A549 (cell line): Measurements from ENCODE around the gene DQX1. TPM values are rescaled to one million over a fixed set of nuclear protein-coding genes. Genes with fewer than 3 reads are reported as not detected.

Experiments
- ATAC-seq, 2 experiments: fragments of 200-7000 bp in 1 of 2; fragments of >200 bp in 1 of 2; cut with Nextera tagmentation in 1 of 2; cut with Tn5 transposase in 1 of 2; 3 replicates each; pipeline versions ENCODE4 v1.8.0 to v1.9.1; 2018 to 2020; ENCODE audit warnings: mild to moderate bottlenecking in 1 of 2, moderate library complexity in 1 of 2
- CTCF ChIA-PET: fragments of 300-600 bp; sonication (Branson Sonifier 250); formaldehyde crosslinking; extraction: SDS; loops from one replicate; lab custom pipeline; 2021; ENCODE audit warnings: antibody characterized with exemption, inconsistent platforms; lab: Yijun Ruan, JAX
- POLR2A ChIA-PET: fragments of 350-600 bp; formaldehyde crosslinking; extraction: SDS; loops from one replicate; lab custom pipeline; 2021; ENCODE audit warnings: antibody characterized with exemption, inconsistent platforms; lab: Yijun Ruan, JAX
- DNase-seq, 2 experiments: peaks; one replicate each; pipeline versions ENCODE4 v3.0.0 to v3.0.0-alpha.2; 2011 to 2016; ENCODE audit warnings: low read depth in 1 of 2, low spot score in 1 of 2
- FAIRE-seq: peaks from 2 replicates; lab custom pipeline; 2011; peaks lifted over from hg19 to GRCh38; lab: Jason Lieb, UNC
- H3K27ac ChIP-seq, 2 experiments: fragments of >200 bp; sonication (Bioruptor Twin); formaldehyde crosslinking; 3 replicates each; pipeline ENCODE4 v1.5.1; 2016 to 2017
- H3K4me1 ChIP-seq: fragments of >200 bp; sonication (Bioruptor Twin); formaldehyde crosslinking; 3 replicates; pipeline ENCODE4 v1.6.1; 2016
- H3K4me2 ChIP-seq: fragments of >200 bp; sonication (Bioruptor Twin); formaldehyde crosslinking; 3 replicates; pipeline ENCODE4 v1.6.1; 2016
- H3K4me3 ChIP-seq: fragments of >200 bp; sonication (Bioruptor Twin); formaldehyde crosslinking; 3 replicates; pipeline ENCODE4 v1.5.1; 2016
- H3K9me3 ChIP-seq: fragments of >200 bp; sonication (Bioruptor Twin); formaldehyde crosslinking; 3 replicates; pipeline ENCODE4 v1.6.1; 2016
- CBX8 ChIP-seq: fragments of 200-600 bp; sonication (generic); IDR thresholded peaks from 2 replicates; pipeline ENCODE4 v1.6.1; 2016
- CTCF ChIP-seq: fragments of >200 bp; sonication (Bioruptor Twin); formaldehyde crosslinking; IDR thresholded peaks from 3 replicates; pipeline ENCODE4 v1.5.1; 2016
- E2F6 ChIP-seq: IDR thresholded peaks from 2 replicates; pipeline ENCODE4 v1.6.1; 2012; ENCODE audit warnings: low read depth, borderline replicate concordance
- EHMT2 ChIP-seq: fragments of 200-600 bp; sonication (generic); IDR thresholded peaks from 2 replicates; pipeline ENCODE4 v1.6.1; 2016; ENCODE audit warnings: antibody characterized with exemption, low read depth, mild to moderate bottlenecking, moderate library complexity
- ELK1 ChIP-seq: fragments of 150-350 bp; IDR thresholded peaks from 2 replicates; pipeline ENCODE4 v1.6.1; 2014; ENCODE audit warnings: low read depth, mild to moderate bottlenecking, low read length
- FOSB ChIP-seq: fragments of 250-450 bp; sonication (Bioruptor Pico); IDR thresholded peaks from 2 replicates; pipeline ENCODE4 v1.5.0; 2020; ENCODE audit warnings: mild to moderate bottlenecking, moderate library complexity
- FOXS1 ChIP-seq: fragments of 250-450 bp; sonication (Bioruptor Pico); IDR thresholded peaks from 2 replicates; pipeline ENCODE4 v1.5.0; 2020; ENCODE audit warnings: mild to moderate bottlenecking, moderate library complexity
- GATA3 ChIP-seq: IDR thresholded peaks from 2 replicates; pipeline ENCODE4 v1.6.1; 2012; ENCODE audit warnings: borderline replicate concordance
- HES2 ChIP-seq: fragments of >200 bp; sonication (Bioruptor Twin); formaldehyde crosslinking; IDR thresholded peaks from 2 replicates; pipeline ENCODE4 v1.6.1; 2016
- HEYL ChIP-seq: fragments of 250-450 bp; sonication (Bioruptor Pico); IDR thresholded peaks from 2 replicates; pipeline ENCODE4 v1.8.0; 2021; ENCODE audit warnings: mild to moderate bottlenecking, moderate library complexity
- HOXA7 ChIP-seq: fragments of 250-450 bp; sonication (Bioruptor Pico); IDR thresholded peaks from 2 replicates; pipeline ENCODE4 v1.5.0; 2020; ENCODE audit warnings: mild to moderate bottlenecking, moderate library complexity
- JUN ChIP-seq, 2 experiments: fragments of >200 bp; sonication (Bioruptor Twin); formaldehyde crosslinking; IDR thresholded peaks; 2 replicates in 1 of 2; 3 replicates in 1 of 2; pipeline ENCODE4 v1.6.1; 2016 to 2017
- KDM1A ChIP-seq: fragments of 200-600 bp; sonication (generic); IDR thresholded peaks from 2 replicates; pipeline ENCODE4 v1.6.1; 2016; ENCODE audit warnings: low read depth, mild to moderate bottlenecking
- MAX ChIP-seq: IDR thresholded peaks from 2 replicates; pipeline ENCODE4 v1.6.1; 2012
- PHF8 ChIP-seq: fragments of 200-600 bp; sonication (generic); IDR thresholded peaks from 2 replicates; pipeline ENCODE4 v1.6.1; 2016; ENCODE audit warnings: low read depth, mild to moderate bottlenecking, antibody characterized with exemption, moderate library complexity, borderline replicate concordance
- POLR2AphosphoS2 ChIP-seq: conservative IDR thresholded peaks from 2 replicates; pipeline ENCODE4 v1.6.1; 2012; ENCODE audit warnings: low read length, improper control_type of control experiment, inconsistent platforms
- RAD21 ChIP-seq, 2 experiments: fragments of >200 bp in 1 of 2; sonication (Bioruptor Twin) in 1 of 2; formaldehyde crosslinking in 1 of 2; IDR thresholded peaks in 1 of 2; conservative IDR thresholded peaks in 1 of 2; 2 replicates in 1 of 2; 3 replicates in 1 of 2; pipeline ENCODE4 v1.6.1; 2012 to 2018; ENCODE audit warnings: inconsistent platforms in 1 of 2
- RCOR1 ChIP-seq: fragments of 150-350 bp; IDR thresholded peaks from 2 replicates; pipeline ENCODE4 v1.6.1; 2014; ENCODE audit warnings: antibody characterized with exemption, low read length, low read depth
- REST ChIP-seq: fragments of 200-600 bp; sonication (generic); IDR thresholded peaks from 2 replicates; pipeline ENCODE4 v1.6.1; 2016; ENCODE audit warnings: antibody characterized with exemption, mild to moderate bottlenecking, moderate library complexity
- SMC3 ChIP-seq: fragments of >200 bp; sonication (Bioruptor Twin); formaldehyde crosslinking; IDR thresholded peaks from 3 replicates; pipeline ENCODE4 v1.6.1; 2018; ENCODE audit warnings: inconsistent platforms
- ZNF302 ChIP-seq: fragments of 250-450 bp; sonication (Bioruptor Pico); IDR thresholded peaks from 2 replicates; pipeline ENCODE4 v1.9.0; 2021; ENCODE audit warnings: inconsistent platforms, mild to moderate bottlenecking, moderate library complexity
- WGBS: methylation state at CpG from one replicate; pipeline ENCODE4 v1.1.6; 2017; ENCODE audit errors: missing lambda C conversion rate; 5-methylcytosine and 5-hydroxymethylcytosine counted together
- polyA plus RNA-seq, 4 experiments: library from polyadenylated mRNA; depleted of rRNA in 3 of 4; stranded (reverse); fragments of >200 nt; fragmentation: RNase III in 1 of 4; extraction: RNeasy Plus Mini Kit Qiagen cat#74134 plus additional on column Dnase treatment in 1 of 4; gene quantifications; 2 replicates in 3 of 4; 3 replicates in 1 of 4; pipeline ENCODE4 v1.2.3, GENCODE V29; 2011 to 2017

Gene DQX1
- polyA plus RNA-seq, 2 of the 4 experiments (the other 2 are of a cell fraction), result 0.15 to 0.39 TPM

GRCh38 chr2:74532222-74532621 is 6.2 kb upstream of the DQX1 start (continued):
- TF ChIP-seq POLR2AphosphoS2, result no peak
- TF ChIP-seq HES2, result no peak
- TF ChIP-seq GATA3, result no peak
- TF ChIP-seq HOXA7 (CRISPR knock-in tag), result no peak
- no peak for TF ChIP-seq FOSB (CRISPR knock-in tag)
- peak; percentile 50 for TF ChIP-seq SMC3
- peak; percentile 70 for TF ChIP-seq CTCF
- no peak for TF ChIP-seq REST
- no peak for TF ChIP-seq JUN (IDR thresholded peaks at IDR 0.05)
- TF ChIP-seq HEYL (CRISPR knock-in tag), result no peak

- peaks cover 17% of the 10 kb centered on the region for H3K4me1 ChIP-seq
- CTCF ChIA-PET, result interaction anchor here (0.7 to 8.5 kb wide), 32 partner anchors 8 to 293 kb away, joined by 3 to 92 read pairs (median 6); partner anchors contain the start of genes C2orf81, CCDC142, LBX2 and LOXL3
- H3K27ac ChIP-seq, result no peak overlapping the region
- TF ChIP-seq ZNF302 (CRISPR knock-in tag), result no peak
- TF ChIP-seq PHF8, result no peak
- TF ChIP-seq EHMT2, result no peak
- no peak for TF ChIP-seq RCOR1
- no peak for TF ChIP-seq KDM1A
- no peak for TF ChIP-seq JUN (IDR thresholded peaks at IDR 0.05)
- POLR2A ChIA-PET, result interaction anchor here (1.0 to 1.9 kb wide), 3 partner anchors 49 to 92 kb away, joined by 3 to 6 read pairs (median 4); partner anchors contain the start of genes CCDC142 and TTC31
- WGBS, result 91% methylated on average over 7 of the region's 7 CpGs
- DNase-seq (no peak), FAIRE-seq (no peak), ATAC-seq (no peak)
- H3K4me2 ChIP-seq, result no peak overlapping the region
- no peak overlapping the region for H3K4me3 ChIP-seq
- no peaks in the 10 kb centered on the region for H3K9me3 ChIP-seq
These were observed 5.6 kb upstream of the DQX1 start for GRCh38 chr2:74531666-74532065.

GRCh38 chr2:74530239-74531187 is 4.5 kb upstream of the DQX1 start:
- DNase-seq, result peak in 1 of 2 experiments; percentile 64
- WGBS, result 19% methylated on average over 52 of the region's 54 CpGs
- H3K9me3 ChIP-seq, result no peaks in the 10 kb centered on the region
- peaks cover 17% of the 10 kb centered on the region for H3K4me1 ChIP-seq
- peak overlapping the region; percentile 57 for H3K4me3 ChIP-seq
- POLR2A ChIA-PET, result interaction anchor here (0.6 to 1.9 kb wide), 12 partner anchors 8 to 72 kb away, joined by 3 to 11 read pairs (median 5); partner anchors contain the start of genes CCDC142, PCGF1, TTC31 and WBP1
- TF ChIP-seq E2F6 (peak; percentile 85), CBX8 (no peak), ELK1 (no peak), GATA3 (no peak), RAD21 (conservative IDR thresholded peaks at IDR 0.05 in 1 of 2, IDR thresholded peaks at IDR 0.05 in 1 of 2) (no peak), MAX (peak; percentile 71; the same call in 1 of the 2 replicates), HES2 (no peak), FOXS1 (CRISPR knock-in tag) (no peak)
- ATAC-seq, result peak; percentile 22 to 48; a peak in 5 of 6 replicates
- peak overlapping the region; percentile 92 for H3K4me2 ChIP-seq
- FAIRE-seq, result no peak
- H3K27ac ChIP-seq, result peak overlapping the region; percentile 93 to 96
- CTCF ChIA-PET, result interaction anchor here (1.4 to 8.5 kb wide), 11 partner anchors 8 to 281 kb away, joined by 4 to 92 read pairs (median 15); partner anchors contain the start of genes CCDC142, LBX2, PCGF1 and TTC31
